SK-N-SH (cell line): ENCODE data around the gene HYAL1. TPM values are rescaled to one million over a fixed set of nuclear protein-coding genes. Genes with fewer than 3 reads are reported as not detected.

Experiments used
- CTCF ChIA-PET: fragments of 300-600, 350-600 bp; formaldehyde crosslinking; extraction: SDS; loops from one replicate; lab custom pipeline; 2021; lab: Yijun Ruan, JAX
- POLR2A ChIA-PET: fragments of 350-600 bp; sonication (Branson Sonifier 250); formaldehyde crosslinking; extraction: SDS; loops from one replicate; lab custom pipeline; 2020; ENCODE audit warnings: antibody characterized with exemption, inconsistent platforms; lab: Yijun Ruan, JAX
- DNase-seq: peaks from one replicate; pipeline ENCODE4 v3.0.0; 2012
- H2AFZ ChIP-seq: fragments of 200-600 bp; sonication (generic); 2 replicates; pipeline ENCODE4 v1.8.1; 2016; ENCODE audit warnings: antibody characterized with exemption, mild to moderate bottlenecking, low read depth
- H3F3A ChIP-seq: fragments of 200-600 bp; sonication (generic); replicated peaks from 2 replicates; pipeline ENCODE3; 2016; ENCODE audit warnings: antibody characterized with exemption, mild to moderate bottlenecking; ENCODE audit not compliant: insufficient read depth
- H3K27ac ChIP-seq, 2 experiments: fragments of 200-500 bp in 1 of 2; fragments of 200-600 bp in 1 of 2; sonication (Bioruptor generic) in 1 of 2; sonication (generic), shearing (Covaris generic) in 1 of 2; 2 replicates each; pipeline versions ENCODE4 v1.5.1 to v1.6.1; 2014 to 2016; ENCODE audit warnings: low read depth in 2 of 2, inconsistent platforms in 1 of 2, low read length in 1 of 2, mild to moderate bottlenecking in 1 of 2, mixed read lengths in 1 of 2
- H3K27me3 ChIP-seq: fragments of 200-600 bp; sonication (generic), shearing (Covaris generic); 2 replicates; pipeline ENCODE4 v1.6.1; 2016; ENCODE audit warnings: mixed run types; ENCODE audit not compliant: insufficient read depth
- H3K36me3 ChIP-seq, 2 experiments: fragments of 200-500 bp in 1 of 2; fragments of 200-600 bp in 1 of 2; sonication (Bioruptor generic) in 1 of 2; sonication (generic) in 1 of 2; replicated peaks in 1 of 2; 2 replicates each; pipeline versions ENCODE3 to v1.5.1; 2014 to 2016; ENCODE audit warnings: low read length in 1 of 2, mild to moderate bottlenecking in 1 of 2; ENCODE audit not compliant: insufficient read depth in 2 of 2, control insufficient read depth in 1 of 2
- H3K4me1 ChIP-seq, 2 experiments: fragments of 200-500 bp in 1 of 2; fragments of 200-600 bp in 1 of 2; sonication (Bioruptor generic) in 1 of 2; sonication (generic), shearing (Covaris generic) in 1 of 2; 2 replicates each; pipeline versions ENCODE4 v1.5.1 to v1.6.1; 2014 to 2016; ENCODE audit warnings: low read depth in 1 of 2, low read length in 1 of 2, mixed run types in 1 of 2; ENCODE audit not compliant: insufficient read depth in 2 of 2, control insufficient read depth in 1 of 2
- H3K4me2 ChIP-seq: fragments of 200-600 bp; sonication (generic), shearing (Covaris generic); 2 replicates; pipeline ENCODE4 v1.6.1; 2017; ENCODE audit warnings: mixed run types
- H3K4me3 ChIP-seq, 2 experiments: fragments of 200-500 bp in 1 of 2; fragments of 200-600 bp in 1 of 2; sonication (Bioruptor generic) in 1 of 2; sonication (generic), shearing (Covaris generic) in 1 of 2; 2 replicates each; pipeline versions ENCODE4 v1.5.1 to v1.8.1; 2014 to 2016; ENCODE audit warnings: low read depth in 2 of 2, inconsistent platforms in 1 of 2, low read length in 1 of 2, mild to moderate bottlenecking in 1 of 2, mixed read lengths in 1 of 2, moderate library complexity in 1 of 2
- H3K79me2 ChIP-seq: fragments of 200-600 bp; sonication (generic); 2 replicates; pipeline ENCODE4 v1.8.1; 2017; ENCODE audit warnings: mild to moderate bottlenecking; ENCODE audit not compliant: insufficient read depth
- H3K9ac ChIP-seq: fragments of 200-600 bp; sonication (generic); 2 replicates; pipeline ENCODE4 v1.6.1; 2017; ENCODE audit warnings: mixed run types
- H3K9me2 ChIP-seq: fragments of 200-600 bp; sonication (generic); 2 replicates; pipeline ENCODE4 v1.6.1; 2017; ENCODE audit warnings: mixed run types
- H3K9me3 ChIP-seq: fragments of 200-600 bp; sonication (generic); 2 replicates; pipeline ENCODE4 v1.6.1; 2017; ENCODE audit warnings: mixed run types, mild to moderate bottlenecking, moderate library complexity
- H4K20me1 ChIP-seq: fragments of 200-600 bp; sonication (generic); 2 replicates; pipeline ENCODE4 v1.6.1; 2017; ENCODE audit warnings: mild to moderate bottlenecking, mixed run types; ENCODE audit not compliant: insufficient read depth
- CHD2 ChIP-seq: fragments of 150-350 bp; IDR thresholded peaks from 2 replicates; pipeline ENCODE4 v1.6.1; 2018; ENCODE audit warnings: low read length; ENCODE audit not compliant: partially characterized antibody
- CTCF ChIP-seq: fragments of 200-600 bp; sonication (generic); IDR thresholded peaks from 2 replicates; pipeline ENCODE4 v1.6.1; 2017; ENCODE audit warnings: antibody characterized with exemption, mild to moderate bottlenecking, moderate library complexity
- FOSL2 ChIP-seq: IDR thresholded peaks from 2 replicates; pipeline ENCODE4 v1.4.0; 2012; ENCODE audit warnings: low read depth, mild to moderate bottlenecking, moderate library complexity, borderline replicate concordance
- FOXJ3 ChIP-seq: sonication (generic); formaldehyde crosslinking; IDR thresholded peaks from 2 replicates; pipeline ENCODE4 v1.5.1; 2020; ENCODE audit warnings: mild to moderate bottlenecking, missing genetic modification reagents
- MAX ChIP-seq: IDR thresholded peaks from 2 replicates; pipeline ENCODE4 v1.4.0; 2012; ENCODE audit warnings: low read depth
- MXI1 ChIP-seq: IDR thresholded peaks from 2 replicates; pipeline ENCODE4 v1.6.1; 2012; ENCODE audit warnings: mild to moderate bottlenecking, low read depth, low read length, improper control_type of control experiment
- PBX3 ChIP-seq: IDR thresholded peaks from 2 replicates; pipeline ENCODE4; 2012
- RCOR1 ChIP-seq: fragments of 150-350 bp; IDR thresholded peaks from 2 replicates; pipeline ENCODE4 v1.6.1; 2017; ENCODE audit warnings: antibody characterized with exemption, low read length
- SIN3A ChIP-seq: IDR thresholded peaks from 2 replicates; pipeline ENCODE4 v1.6.1; 2012; ENCODE audit warnings: low read depth, mild to moderate bottlenecking, low read length, moderate library complexity, borderline replicate concordance
- TAF1 ChIP-seq: IDR thresholded peaks from 2 replicates; pipeline ENCODE4 v1.6.1; 2012; ENCODE audit warnings: low read depth, mild to moderate bottlenecking, low read length, moderate library complexity, borderline replicate concordance
- YY1 ChIP-seq: IDR thresholded peaks from 2 replicates; pipeline ENCODE4 v1.4.0; 2012; ENCODE audit warnings: low read depth, mild to moderate bottlenecking
- WGBS: methylation state at CpG from one replicate; pipeline ENCODE4 v1.1.6; 2017; ENCODE audit warnings: low lambda C conversion rate; 5-methylcytosine and 5-hydroxymethylcytosine counted together
- polyA plus RNA-seq, 3 experiments: library from polyadenylated mRNA; depleted of rRNA; stranded (reverse); fragments of >200 nt; gene quantifications; 2 replicates each; pipeline ENCODE4 v1.2.3, GENCODE V29; 2012
- TF ChIP-seq, protein P1 (sequence below): IDR thresholded peaks from 2 replicates; pipeline ENCODE4 v1.4.0; 2012; ENCODE audit warnings: low read depth, borderline replicate concordance
- TF ChIP-seq, protein P2 (sequence below): IDR thresholded peaks from 2 replicates; pipeline ENCODE4 v1.6.1; 2012; ENCODE audit warnings: mild to moderate bottlenecking, low read depth, low read length, moderate library complexity

Gene HYAL1
- polyA plus RNA-seq, 1 of the 3 experiments (the other 2 are of a cell fraction), result 0.30 TPM

DNA sequence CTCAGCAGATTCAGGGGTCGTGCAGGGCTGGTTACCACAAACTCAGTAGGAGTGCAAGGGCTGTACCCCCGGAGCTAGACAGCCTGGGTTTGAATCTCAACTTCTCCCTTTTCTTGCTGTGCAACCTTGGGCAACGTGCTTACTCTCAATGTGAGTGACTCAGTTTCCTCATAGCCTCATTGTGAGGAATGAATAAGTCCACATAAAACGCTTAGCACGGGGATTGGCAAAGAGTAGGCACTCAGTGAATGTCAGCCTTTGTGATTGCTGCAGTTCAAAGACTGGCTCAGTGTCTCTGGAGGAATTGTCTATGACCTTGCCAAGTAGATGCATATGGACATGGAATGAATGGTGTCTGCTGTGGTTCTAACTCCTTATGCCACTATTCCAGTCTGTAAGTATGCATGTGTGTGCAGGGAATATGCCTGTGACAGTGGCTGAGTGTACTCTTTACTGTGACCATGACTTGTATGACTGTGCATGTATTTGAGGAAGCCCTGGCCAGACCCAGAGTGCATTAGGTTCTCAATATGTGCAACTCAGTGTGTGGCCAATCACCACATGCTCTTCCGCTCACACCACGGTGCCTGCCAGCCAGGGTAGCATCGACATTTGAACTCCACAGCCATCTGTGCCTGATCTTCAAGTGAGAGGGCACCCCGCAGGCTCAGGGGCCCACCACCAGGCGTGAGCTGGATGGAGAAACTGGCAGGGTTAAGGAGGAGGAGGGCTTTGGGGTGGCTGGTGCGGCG is 3.3 kb downstream of the HYAL1 start:
- H3K27ac ChIP-seq, result peak overlapping the region; percentile 54 to 79; a peak in 3 of 4 replicates
- peak overlapping the region; percentile 86 for H3K4me2 ChIP-seq
- H3F3A ChIP-seq, result no peaks in the 10 kb centered on the region
- peaks cover 0 to 6% of the 10 kb centered on the region in 2 experiments for H3K36me3 ChIP-seq
- peaks cover 7% of the 10 kb centered on the region; the same call in 1 of the 2 replicates for H3K79me2 ChIP-seq
- no peaks in the 10 kb centered on the region for H3K9me2 ChIP-seq
- no peaks in the 10 kb centered on the region for H3K27me3 ChIP-seq
- WGBS, result 55% methylated on average over 8 of the region's 12 CpGs
- H2AFZ ChIP-seq, result peak overlapping the region; percentile 80
- H4K20me1 ChIP-seq, result no peaks in the 10 kb centered on the region
- CTCF ChIA-PET, result interaction anchor here (1.0 to 7.7 kb wide), 7 partner anchors 11 to 71 kb away, joined by 3 to 45 read pairs (median 4); partner anchors contain the start of gene LSMEM2
- TF ChIP-seq YY1, result no peak
- no peak for TF ChIP-seq PBX3
- no peak for TF ChIP-seq MXI1
- no peak for TF ChIP-seq CHD2
- TF ChIP-seq RCOR1, result no peak
- no peak for TF ChIP-seq MAX
- TF ChIP-seq TAF1, result no peak
- TF ChIP-seq, protein P1, sequence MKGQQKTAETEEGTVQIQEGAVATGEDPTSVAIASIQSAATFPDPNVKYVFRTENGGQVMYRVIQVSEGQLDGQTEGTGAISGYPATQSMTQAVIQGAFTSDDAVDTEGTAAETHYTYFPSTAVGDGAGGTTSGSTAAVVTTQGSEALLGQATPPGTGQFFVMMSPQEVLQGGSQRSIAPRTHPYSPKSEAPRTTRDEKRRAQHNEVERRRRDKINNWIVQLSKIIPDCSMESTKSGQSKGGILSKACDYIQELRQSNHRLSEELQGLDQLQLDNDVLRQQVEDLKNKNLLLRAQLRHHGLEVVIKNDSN, result no peak
- TF ChIP-seq FOSL2, result no peak
- TF ChIP-seq, protein P2, sequence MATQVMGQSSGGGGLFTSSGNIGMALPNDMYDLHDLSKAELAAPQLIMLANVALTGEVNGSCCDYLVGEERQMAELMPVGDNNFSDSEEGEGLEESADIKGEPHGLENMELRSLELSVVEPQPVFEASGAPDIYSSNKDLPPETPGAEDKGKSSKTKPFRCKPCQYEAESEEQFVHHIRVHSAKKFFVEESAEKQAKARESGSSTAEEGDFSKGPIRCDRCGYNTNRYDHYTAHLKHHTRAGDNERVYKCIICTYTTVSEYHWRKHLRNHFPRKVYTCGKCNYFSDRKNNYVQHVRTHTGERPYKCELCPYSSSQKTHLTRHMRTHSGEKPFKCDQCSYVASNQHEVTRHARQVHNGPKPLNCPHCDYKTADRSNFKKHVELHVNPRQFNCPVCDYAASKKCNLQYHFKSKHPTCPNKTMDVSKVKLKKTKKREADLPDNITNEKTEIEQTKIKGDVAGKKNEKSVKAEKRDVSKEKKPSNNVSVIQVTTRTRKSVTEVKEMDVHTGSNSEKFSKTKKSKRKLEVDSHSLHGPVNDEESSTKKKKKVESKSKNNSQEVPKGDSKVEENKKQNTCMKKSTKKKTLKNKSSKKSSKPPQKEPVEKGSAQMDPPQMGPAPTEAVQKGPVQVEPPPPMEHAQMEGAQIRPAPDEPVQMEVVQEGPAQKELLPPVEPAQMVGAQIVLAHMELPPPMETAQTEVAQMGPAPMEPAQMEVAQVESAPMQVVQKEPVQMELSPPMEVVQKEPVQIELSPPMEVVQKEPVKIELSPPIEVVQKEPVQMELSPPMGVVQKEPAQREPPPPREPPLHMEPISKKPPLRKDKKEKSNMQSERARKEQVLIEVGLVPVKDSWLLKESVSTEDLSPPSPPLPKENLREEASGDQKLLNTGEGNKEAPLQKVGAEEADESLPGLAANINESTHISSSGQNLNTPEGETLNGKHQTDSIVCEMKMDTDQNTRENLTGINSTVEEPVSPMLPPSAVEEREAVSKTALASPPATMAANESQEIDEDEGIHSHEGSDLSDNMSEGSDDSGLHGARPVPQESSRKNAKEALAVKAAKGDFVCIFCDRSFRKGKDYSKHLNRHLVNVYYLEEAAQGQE, result no peak
- no peak for TF ChIP-seq FOXJ3 (CRISPR knock-in tag)
- TF ChIP-seq SIN3A, result no peak
- no peak for TF ChIP-seq CTCF
- H3K4me1 ChIP-seq, result peaks cover 10 to 38% of the 10 kb centered on the region in 2 experiments; a peak in 2 of 4 replicates
- POLR2A ChIA-PET, result interaction anchor here (0.7 to 1.6 kb wide), 6 partner anchors 15 to 48 kb away, joined by 3 to 6 read pairs (median 4); partner anchors contain the start of gene TUSC2
- peak overlapping the region; percentile 62 for H3K9ac ChIP-seq
- no peak for DNase-seq
- H3K4me3 ChIP-seq, result peak overlapping the region; percentile 52 to 66
- H3K9me3 ChIP-seq, result no peaks in the 10 kb centered on the region
